ENCODE results near the gene CNN1. TPM values are rescaled to one million over a fixed set of nuclear protein-coding genes. Genes with fewer than 3 reads are reported as not detected.

CNN1 gene
- total and polyA plus RNA-seq, 2 of the 13 experiments (the other 11 are each of a cell fraction or from before 2014, with no cell fraction given): 0.70 to 1.1 TPM

DNA sequence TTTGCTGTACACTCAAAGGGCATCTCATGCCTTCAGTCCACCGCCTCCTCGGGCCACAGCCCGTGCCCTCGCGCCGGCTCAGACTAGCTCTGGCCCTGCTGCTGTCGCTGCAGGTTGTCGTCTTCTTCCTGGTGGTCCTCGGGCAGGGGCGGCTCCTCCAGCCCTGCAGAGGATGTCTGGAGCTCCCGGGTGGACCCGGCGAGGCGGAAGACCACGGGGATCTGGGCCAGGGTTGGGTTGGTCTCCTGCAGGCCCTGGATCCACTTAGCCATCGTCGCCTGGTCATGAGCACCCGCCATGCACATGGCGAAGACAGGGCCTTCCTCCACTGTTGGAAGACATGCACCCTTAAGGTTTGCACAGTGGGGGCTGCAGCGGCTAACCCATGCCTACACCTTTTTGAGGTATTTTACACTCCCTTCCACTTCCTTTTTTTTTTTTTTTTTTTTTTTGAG is 32.5 kb upstream of the CNN1 start:
- Histone ChIP-seq H3K79me2 (ENCODE audit: insufficient read depth, low read length) (peaks cover 6% of the 10 kb centered on the region), H3K4me2 (ENCODE audit: low read depth, low read length) (peak overlapping the region; percentile 84), H3K9me3 (ENCODE audit: low read length) (no peaks in the 10 kb centered on the region), H4K20me1 (ENCODE audit: insufficient read depth, low read length) (no peaks in the 10 kb centered on the region; the same call in 1 of the 2 replicates), H3K4me3 (replicated peaks in 1 of 3; ENCODE audit: insufficient read depth in 1 of 3, low read depth in 2 of 3, low read length in 3 of 3) (peak overlapping the region; percentile 77 to 84 (median 81); a peak in 5 of 6 replicates), H3K9ac (ENCODE audit: insufficient read depth, low read depth, low read length) (peak overlapping the region; percentile 80), H3K27me3 (ENCODE audit: control insufficient read depth in 1 of 2, insufficient read depth in 2 of 2, low read length in 2 of 2) (no peaks in the 10 kb centered on the region), H2AFZ (ENCODE audit: low read length) (no peak overlapping the region), H3K4me1 (ENCODE audit: insufficient read depth, low read length) (peaks cover 18% of the 10 kb centered on the region), H3K36me3 (replicated peaks in 1 of 2; ENCODE audit: control insufficient read depth in 1 of 2, insufficient read depth in 2 of 2, low read length in 2 of 2) (peaks cover 2% of the 10 kb centered on the region in 2 experiments; a peak in 2 of 5 replicates), H3K27ac (ENCODE audit: extremely low read length, insufficient read depth, low read length) (peak overlapping the region; percentile 77)
- ATAC-seq (peak; percentile 16), DNase-seq (ENCODE audit: low spot score) (no peak), FAIRE-seq (no peak)
- ChIA-PET CTCF (ENCODE audit: low intra/inter-chr PET ratio, low total read pairs) (no interaction called here), POLR2A (interaction anchor here (0.7 kb wide), 1 partner anchor 80 kb away, joined by 4 read pairs; no protein-coding TSS in a partner anchor)
- TSS peak; percentile 81 for BruUV-seq (replicated peaks)
- intact Hi-C loops (cut with micrococcal nuclease; ENCODE audit: unreplicated experiment) (no loop called here), in situ Hi-C loops (cut with HindIII; ENCODE audit: extremely low pct_ligation_motif_present, low pct_unique_long_range_greater_than_20kb) (no loop called here)
- WGBS (ENCODE audit: low lambda C conversion rate): 86% methylated on average over 7 of the region's 20 CpGs
- TF ChIP-seq ZNF761 (CRISPR knock-in tag; conservative IDR thresholded peaks at IDR 0.05) (no peak), MAF1 (CRISPR knock-in tag; IDR thresholded peaks at IDR 0.05; ENCODE audit: borderline replicate concordance) (no peak), ZNF432 (CRISPR knock-in tag; IDR thresholded peaks at IDR 0.05; ENCODE audit: borderline replicate concordance) (no peak), MED1 (CRISPR knock-in tag; IDR thresholded peaks at IDR 0.05) (no peak), ZMYM4 (CRISPR knock-in tag; IDR thresholded peaks at IDR 0.05) (no peak), ZNF607 (CRISPR knock-in tag; IDR thresholded peaks at IDR 0.05; ENCODE audit: borderline replicate concordance) (no peak), ZNF280B (CRISPR knock-in tag; IDR thresholded peaks at IDR 0.05; ENCODE audit: borderline replicate concordance) (no peak), HIVEP1 (CRISPR knock-in tag; IDR thresholded peaks at IDR 0.05) (peak; percentile 57; the same call in 1 of the 2 replicates), ZBTB38 (CRISPR knock-in tag; IDR thresholded peaks at IDR 0.05) (peak; percentile 90), SMAD9 (CRISPR knock-in tag; IDR thresholded peaks at IDR 0.05) (no peak)
- TF ChIP-seq, protein P1, sequence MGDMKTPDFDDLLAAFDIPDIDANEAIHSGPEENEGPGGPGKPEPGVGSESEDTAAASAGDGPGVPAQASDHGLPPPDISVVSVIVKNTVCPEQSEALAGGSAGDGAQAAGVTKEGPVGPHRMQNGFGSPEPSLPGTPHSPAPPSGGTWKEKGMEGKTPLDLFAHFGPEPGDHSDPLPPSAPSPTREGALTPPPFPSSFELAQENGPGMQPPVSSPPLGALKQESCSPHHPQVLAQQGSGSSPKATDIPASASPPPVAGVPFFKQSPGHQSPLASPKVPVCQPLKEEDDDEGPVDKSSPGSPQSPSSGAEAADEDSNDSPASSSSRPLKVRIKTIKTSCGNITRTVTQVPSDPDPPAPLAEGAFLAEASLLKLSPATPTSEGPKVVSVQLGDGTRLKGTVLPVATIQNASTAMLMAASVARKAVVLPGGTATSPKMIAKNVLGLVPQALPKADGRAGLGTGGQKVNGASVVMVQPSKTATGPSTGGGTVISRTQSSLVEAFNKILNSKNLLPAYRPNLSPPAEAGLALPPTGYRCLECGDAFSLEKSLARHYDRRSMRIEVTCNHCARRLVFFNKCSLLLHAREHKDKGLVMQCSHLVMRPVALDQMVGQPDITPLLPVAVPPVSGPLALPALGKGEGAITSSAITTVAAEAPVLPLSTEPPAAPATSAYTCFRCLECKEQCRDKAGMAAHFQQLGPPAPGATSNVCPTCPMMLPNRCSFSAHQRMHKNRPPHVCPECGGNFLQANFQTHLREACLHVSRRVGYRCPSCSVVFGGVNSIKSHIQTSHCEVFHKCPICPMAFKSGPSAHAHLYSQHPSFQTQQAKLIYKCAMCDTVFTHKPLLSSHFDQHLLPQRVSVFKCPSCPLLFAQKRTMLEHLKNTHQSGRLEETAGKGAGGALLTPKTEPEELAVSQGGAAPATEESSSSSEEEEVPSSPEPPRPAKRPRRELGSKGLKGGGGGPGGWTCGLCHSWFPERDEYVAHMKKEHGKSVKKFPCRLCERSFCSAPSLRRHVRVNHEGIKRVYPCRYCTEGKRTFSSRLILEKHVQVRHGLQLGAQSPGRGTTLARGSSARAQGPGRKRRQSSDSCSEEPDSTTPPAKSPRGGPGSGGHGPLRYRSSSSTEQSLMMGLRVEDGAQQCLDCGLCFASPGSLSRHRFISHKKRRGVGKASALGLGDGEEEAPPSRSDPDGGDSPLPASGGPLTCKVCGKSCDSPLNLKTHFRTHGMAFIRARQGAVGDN (CRISPR knock-in tag; IDR thresholded peaks at IDR 0.05): peak; percentile 72
- TF ChIP-seq, protein P2, sequence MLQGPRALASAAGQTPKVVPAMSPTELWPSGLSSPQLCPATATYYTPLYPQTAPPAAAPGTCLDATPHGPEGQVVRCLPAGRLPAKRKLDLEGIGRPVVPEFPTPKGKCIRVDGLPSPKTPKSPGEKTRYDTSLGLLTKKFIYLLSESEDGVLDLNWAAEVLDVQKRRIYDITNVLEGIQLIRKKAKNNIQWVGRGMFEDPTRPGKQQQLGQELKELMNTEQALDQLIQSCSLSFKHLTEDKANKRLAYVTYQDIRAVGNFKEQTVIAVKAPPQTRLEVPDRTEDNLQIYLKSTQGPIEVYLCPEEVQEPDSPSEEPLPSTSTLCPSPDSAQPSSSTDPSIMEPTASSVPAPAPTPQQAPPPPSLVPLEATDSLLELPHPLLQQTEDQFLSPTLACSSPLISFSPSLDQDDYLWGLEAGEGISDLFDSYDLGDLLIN (CRISPR knock-in tag; IDR thresholded peaks at IDR 0.05; ENCODE audit: borderline replicate concordance): 0 out of 2 replicates have a peak, but pooled peaks have one; percentile 44
- TF ChIP-seq, protein P3, sequence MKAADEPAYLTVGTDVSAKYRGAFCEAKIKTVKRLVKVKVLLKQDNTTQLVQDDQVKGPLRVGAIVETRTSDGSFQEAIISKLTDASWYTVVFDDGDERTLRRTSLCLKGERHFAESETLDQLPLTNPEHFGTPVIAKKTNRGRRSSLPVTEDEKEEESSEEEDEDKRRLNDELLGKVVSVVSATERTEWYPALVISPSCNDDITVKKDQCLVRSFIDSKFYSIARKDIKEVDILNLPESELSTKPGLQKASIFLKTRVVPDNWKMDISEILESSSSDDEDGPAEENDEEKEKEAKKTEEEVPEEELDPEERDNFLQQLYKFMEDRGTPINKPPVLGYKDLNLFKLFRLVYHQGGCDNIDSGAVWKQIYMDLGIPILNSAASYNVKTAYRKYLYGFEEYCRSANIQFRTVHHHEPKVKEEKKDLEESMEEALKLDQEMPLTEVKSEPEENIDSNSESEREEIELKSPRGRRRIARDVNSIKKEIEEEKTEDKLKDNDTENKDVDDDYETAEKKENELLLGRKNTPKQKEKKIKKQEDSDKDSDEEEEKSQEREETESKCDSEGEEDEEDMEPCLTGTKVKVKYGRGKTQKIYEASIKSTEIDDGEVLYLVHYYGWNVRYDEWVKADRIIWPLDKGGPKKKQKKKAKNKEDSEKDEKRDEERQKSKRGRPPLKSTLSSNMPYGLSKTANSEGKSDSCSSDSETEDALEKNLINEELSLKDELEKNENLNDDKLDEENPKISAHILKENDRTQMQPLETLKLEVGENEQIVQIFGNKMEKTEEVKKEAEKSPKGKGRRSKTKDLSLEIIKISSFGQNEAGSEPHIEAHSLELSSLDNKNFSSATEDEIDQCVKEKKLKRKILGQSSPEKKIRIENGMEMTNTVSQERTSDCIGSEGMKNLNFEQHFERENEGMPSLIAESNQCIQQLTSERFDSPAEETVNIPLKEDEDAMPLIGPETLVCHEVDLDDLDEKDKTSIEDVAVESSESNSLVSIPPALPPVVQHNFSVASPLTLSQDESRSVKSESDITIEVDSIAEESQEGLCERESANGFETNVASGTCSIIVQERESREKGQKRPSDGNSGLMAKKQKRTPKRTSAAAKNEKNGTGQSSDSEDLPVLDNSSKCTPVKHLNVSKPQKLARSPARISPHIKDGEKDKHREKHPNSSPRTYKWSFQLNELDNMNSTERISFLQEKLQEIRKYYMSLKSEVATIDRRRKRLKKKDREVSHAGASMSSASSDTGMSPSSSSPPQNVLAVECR (CRISPR knock-in tag; IDR thresholded peaks at IDR 0.05; ENCODE audit: borderline replicate concordance): no peak

All from HepG2 (cell line).